PC-9 (cell line): ENCODE results near the gene ST6GALNAC2. TPM values are rescaled to one million over a fixed set of nuclear protein-coding genes. Genes with fewer than 3 reads are reported as not detected.
A peak's percentile ranks its signal among the peaks of the same experiment; 100 is the strongest.
"Not testable (repeated sequence)": the region's sequence is repeated elsewhere in the genome, so short reads cannot be mapped to it uniquely, and the experiment has no call there.

Experiments
- BruUV-seq: library from RNA; stranded (reverse); fragments of 400-500 nt; replicated peaks from 2 replicates; lab custom pipeline; 2021; lab: Mats Ljungman, UMichigan
- CTCF ChIA-PET: fragments of 300-600 bp; sonication (Branson Sonifier 250); formaldehyde crosslinking; loops from one replicate; lab custom pipeline; 2022; ENCODE audit warnings: antibody characterized with exemption; lab: Charles Lee
- POLR2A ChIA-PET: fragments of 300-600 bp; sonication (Branson Sonifier 250); formaldehyde crosslinking; loops from one replicate; lab custom pipeline; 2022; ENCODE audit warnings: antibody characterized with exemption; ENCODE audit not compliant: unreplicated experiment; lab: Charles Lee
- DNase-seq, 2 experiments: peaks; one replicate each; pipeline versions ENCODE4 v3.0.0 to v3.0.0-alpha.2; 2015 to 2022; ENCODE audit warnings: mixed read lengths in 1 of 2
- H2AFZ ChIP-seq: fragments of 200-600 bp; sonication (generic); 2 replicates; pipeline ENCODE4 v1.8.1; 2017; ENCODE audit warnings: antibody characterized with exemption
- H3F3A ChIP-seq: fragments of 200-600 bp; sonication (generic); 2 replicates; pipeline ENCODE4 v1.8.1; 2017; ENCODE audit warnings: antibody characterized with exemption, mild to moderate bottlenecking, low read depth; ENCODE audit not compliant: insufficient read depth
- H3K27ac ChIP-seq: fragments of 200-600 bp; sonication (generic); 2 replicates; pipeline ENCODE4 v1.6.1; 2016; ENCODE audit warnings: mixed run types
- H3K27me3 ChIP-seq: fragments of 200-600 bp; sonication (generic); 2 replicates; pipeline ENCODE4 v1.6.1; 2016; ENCODE audit warnings: low read depth, mixed run types; ENCODE audit not compliant: insufficient read depth
- H3K36me3 ChIP-seq: fragments of 200-600 bp; sonication (generic); 2 replicates; pipeline ENCODE4 v1.6.1; 2016; ENCODE audit warnings: low read depth, mixed run types
- H3K4me1 ChIP-seq: fragments of 200-600 bp; sonication (generic); replicated peaks from 2 replicates; pipeline ENCODE4 v1.6.1; 2016; ENCODE audit warnings: mixed run types; ENCODE audit not compliant: insufficient read depth
- H3K4me2 ChIP-seq: fragments of 200-600 bp; sonication (generic); 2 replicates; pipeline ENCODE4 v1.6.1; 2017; ENCODE audit warnings: mixed run types
- H3K4me3 ChIP-seq: fragments of 200-600 bp; sonication (generic); 2 replicates; pipeline ENCODE4 v1.6.1; 2016; ENCODE audit warnings: mixed run types
- H3K79me2 ChIP-seq: fragments of 200-600 bp; sonication (generic); 2 replicates; pipeline ENCODE4 v1.6.1; 2017; ENCODE audit warnings: low read depth, mixed run types
- H3K9me2 ChIP-seq: fragments of 200-600 bp; sonication (generic); 2 replicates; pipeline ENCODE4 v1.8.1; 2017; ENCODE audit warnings: mild to moderate bottlenecking; ENCODE audit not compliant: insufficient read depth
- H3K9me3 ChIP-seq: fragments of 200-600 bp; sonication (generic); 2 replicates; pipeline ENCODE4 v1.8.1; 2016; ENCODE audit warnings: low read depth; ENCODE audit not compliant: insufficient read depth
- H4K20me1 ChIP-seq: fragments of 200-600 bp; sonication (generic); 2 replicates; pipeline ENCODE4 v1.8.1; 2017; ENCODE audit not compliant: insufficient read depth
- EZH2 ChIP-seq: fragments of 200-600 bp; sonication (generic); IDR thresholded peaks from 2 replicates; pipeline ENCODE4 v1.8.0; 2017; ENCODE audit warnings: antibody characterized with exemption, low read depth
- intact Hi-C: fragments of 100-400 bp; cut with micrococcal nuclease; formaldehyde crosslinking; loops from one replicate; pipeline ENCODE4 v1.10.0; 2022; ENCODE audit not compliant: unreplicated experiment
- total RNA-seq: library from RNA; stranded (reverse); gene quantifications from 2 replicates; pipeline ENCODE4 v1.2.3, GENCODE V29; 2021
- TF ChIP-seq, protein P1 (sequence below): fragments of 200-600 bp; sonication (generic); conservative IDR thresholded peaks from 2 replicates; pipeline ENCODE4 v1.6.1; 2017; ENCODE audit warnings: mixed run types, antibody characterized with exemption, mild to moderate bottlenecking, moderate library complexity

The ST6GALNAC2 gene
- total RNA-seq, 1 experiment from 2014 or later: 15.5 TPM

- POLR2A ChIA-PET: no interaction called here
- H3K79me2 ChIP-seq: no peaks in the 10 kb centered on the region
- H3K27ac ChIP-seq: no peak overlapping the region
- peaks cover 9% of the 10 kb centered on the region for H3K4me1 ChIP-seq
- no peaks in the 10 kb centered on the region for H4K20me1 ChIP-seq
- no peaks in the 10 kb centered on the region for H3K9me2 ChIP-seq
- no peak overlapping the region for H3K4me2 ChIP-seq
- H3K36me3 ChIP-seq: no peaks in the 10 kb centered on the region
- no peaks in the 10 kb centered on the region for H3F3A ChIP-seq
- CTCF ChIA-PET: interaction anchor here (0.7 to 1.6 kb wide), 2 partner anchors 61 to 99 kb away, joined by 6 to 8 read pairs; no protein-coding TSS in a partner anchor
- no peaks in the 10 kb centered on the region for H3K27me3 ChIP-seq
- no peak overlapping the region for H3K4me3 ChIP-seq
- intact Hi-C loops: loop anchor here (5.0 kb wide), 1 partner anchor 147 kb away; no protein-coding TSS in a partner anchor
- DNase-seq: no peak
- H2AFZ ChIP-seq: no peak overlapping the region
- H3K9me3 ChIP-seq: no peaks in the 10 kb centered on the region
- TF ChIP-seq, protein P1, sequence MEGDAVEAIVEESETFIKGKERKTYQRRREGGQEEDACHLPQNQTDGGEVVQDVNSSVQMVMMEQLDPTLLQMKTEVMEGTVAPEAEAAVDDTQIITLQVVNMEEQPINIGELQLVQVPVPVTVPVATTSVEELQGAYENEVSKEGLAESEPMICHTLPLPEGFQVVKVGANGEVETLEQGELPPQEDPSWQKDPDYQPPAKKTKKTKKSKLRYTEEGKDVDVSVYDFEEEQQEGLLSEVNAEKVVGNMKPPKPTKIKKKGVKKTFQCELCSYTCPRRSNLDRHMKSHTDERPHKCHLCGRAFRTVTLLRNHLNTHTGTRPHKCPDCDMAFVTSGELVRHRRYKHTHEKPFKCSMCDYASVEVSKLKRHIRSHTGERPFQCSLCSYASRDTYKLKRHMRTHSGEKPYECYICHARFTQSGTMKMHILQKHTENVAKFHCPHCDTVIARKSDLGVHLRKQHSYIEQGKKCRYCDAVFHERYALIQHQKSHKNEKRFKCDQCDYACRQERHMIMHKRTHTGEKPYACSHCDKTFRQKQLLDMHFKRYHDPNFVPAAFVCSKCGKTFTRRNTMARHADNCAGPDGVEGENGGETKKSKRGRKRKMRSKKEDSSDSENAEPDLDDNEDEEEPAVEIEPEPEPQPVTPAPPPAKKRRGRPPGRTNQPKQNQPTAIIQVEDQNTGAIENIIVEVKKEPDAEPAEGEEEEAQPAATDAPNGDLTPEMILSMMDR: no peak
- no peak for TF ChIP-seq EZH2
- no TSS peak for BruUV-seq
Measured at GRCh38 chr17:76524598-76525512, 60.8 kb downstream of the ST6GALNAC2 start.

- Histone ChIP-seq H3K9me2 (no peaks in the 10 kb centered on the region), H3K4me1 (no peaks in the 10 kb centered on the region; the same call in 1 of the 2 replicates), H3F3A (no peaks in the 10 kb centered on the region), H3K27ac (no peak overlapping the region), H3K79me2 (no peaks in the 10 kb centered on the region), H4K20me1 (no peaks in the 10 kb centered on the region), H3K36me3 (no peaks in the 10 kb centered on the region), H3K27me3 (no peaks in the 10 kb centered on the region), H3K4me3 (no peak overlapping the region), H2AFZ (peak overlapping the region; percentile 55; the same call in 1 of the 2 replicates), H3K9me3 (no peaks in the 10 kb centered on the region), H3K4me2 (peak overlapping the region; percentile 51)
- DNase-seq: peak in 1 of 2 experiments; percentile 83
- no TSS peak for BruUV-seq
- CTCF ChIA-PET: interaction anchor here (0.7 to 1.7 kb wide), 7 partner anchors 22 to 158 kb away, joined by 3 to 11 read pairs (median 5); no protein-coding TSS in a partner anchor
- TF ChIP-seq EZH2: no peak
- TF ChIP-seq, protein P1: peak; percentile 95
- intact Hi-C loops: loop anchor here (1.0 to 2.0 kb wide), 5 partner anchors 24 to 191 kb away; no protein-coding TSS in a partner anchor
- POLR2A ChIA-PET: interaction anchor here (0.5 to 0.7 kb wide), 4 partner anchors 22 to 261 kb away, joined by 3 to 5 read pairs (median 3); no protein-coding TSS in a partner anchor
Measured at GRCh38 chr17:76523084-76524037, 62.3 kb downstream of the ST6GALNAC2 start.

- CTCF ChIA-PET: interaction anchor here (1.5 kb wide), 1 partner anchor 160 kb away, joined by 11 read pairs; no protein-coding TSS in a partner anchor
- H3K9me2 ChIP-seq, DNase-seq, H3K4me2 ChIP-seq, H3K4me1 ChIP-seq, H3K36me3 ChIP-seq, H3K27ac ChIP-seq, H4K20me1 ChIP-seq, BruUV-seq, H3F3A ChIP-seq, H3K9me3 ChIP-seq, H3K79me2 ChIP-seq, H3K27me3 ChIP-seq, H3K4me3 ChIP-seq, H2AFZ ChIP-seq, POLR2A ChIA-PET: not testable (repeated sequence)
- intact Hi-C loops: loop anchor here (2.0 kb wide), 2 partner anchors 35 to 103 kb away; no protein-coding TSS in a partner anchor
Measured at GRCh38 chr17:76521683-76522082, 64.0 kb downstream of the ST6GALNAC2 start.
